Esophagus squamous epithelium (tissue), 5 donors: ENCODE results near the gene PRR33. TPM values are rescaled to one million over a fixed set of nuclear protein-coding genes. Genes with fewer than 3 reads are reported as not detected.

Experiments
- DNase-seq: peaks from one replicate; lab custom pipeline; 2025; lab: John Stamatoyannopoulos, UW
- H3K27ac ChIP-seq, 4 donors: fragments of 200-600 bp; sonication (generic); one replicate each; pipeline ENCODE4 v1.5.1; 2016 to 2019; ENCODE audit warnings: mild to moderate bottlenecking in 1 of 4
- H3K27me3 ChIP-seq, 4 donors: fragments of 200-600 bp; sonication (generic); 1 replicate in 3 of 4; 2 replicates in 1 of 4; pipeline versions ENCODE4 v1.5.1 to v1.6.0; 2017 to 2021; ENCODE audit warnings: antibody characterized with exemption in 1 of 4
- H3K36me3 ChIP-seq, 3 donors: fragments of 200-600 bp; sonication (generic); one replicate each; pipeline ENCODE4 v1.5.1; 2016 to 2019
- H3K4me1 ChIP-seq, 3 donors: fragments of 200-600 bp; sonication (generic); one replicate each; pipeline ENCODE4 v1.5.1; 2017 to 2019
- H3K4me3 ChIP-seq, 4 donors: fragments of 200-600 bp; sonication (generic); 1 replicate in 3 of 4; 2 replicates in 1 of 4; pipeline ENCODE4 v1.5.1; 2016 to 2019; ENCODE audit warnings: mild to moderate bottlenecking in 2 of 4, moderate library complexity in 1 of 4
- H3K9me3 ChIP-seq, 3 donors: fragments of 200-600 bp; sonication (generic); one replicate each; pipeline ENCODE4 v1.5.1; 2016 to 2019
- CTCF ChIP-seq, 6 experiments: fragments of 450-650 bp in 4 of 6; fragments of 200-600 bp in 2 of 6; sonication (generic) in 2 of 6; IDR thresholded peaks; one replicate each; pipeline ENCODE4 v1.5.1; 2016 to 2019; ENCODE audit warnings: antibody characterized with exemption in 6 of 6, mild to moderate bottlenecking in 4 of 6, moderate library complexity in 4 of 6
- POLR2A ChIP-seq, 4 donors: fragments of 450-650 bp; IDR thresholded peaks; one replicate each; pipeline ENCODE4 v1.6.1; 2017; ENCODE audit warnings: antibody characterized with exemption in 4 of 4, mild to moderate bottlenecking in 4 of 4, moderate library complexity in 3 of 4
- WGBS, 2 donors: methylation state at CpG; one replicate each; pipeline ENCODE4 v1.1.5; 2018; 5-methylcytosine and 5-hydroxymethylcytosine counted together
- intact Hi-C: fragments of 100-400 bp; cut with DNase I; formaldehyde crosslinking; loops from one replicate; pipeline ENCODE4 v1.15.0; 2022
- total RNA-seq, 4 donors: library from RNA; depleted of rRNA; stranded (reverse); fragments of >200 nt; gene quantifications; one replicate each; pipeline ENCODE4 v1.1.0, GENCODE V29; 2016
- donor health status: DM: yes; HTN: yes; CAD: no.

PRR33 gene
- total RNA-seq, 4 donors from 2014 or later, result not detected

- WGBS, 2 donors, result 67 to 68% methylated on average over 3 to 6 of the region's 8 CpGs
- no peaks in the 10 kb centered on the region for H3K27me3 ChIP-seq
Observed at GRCh38 chr11:1843796-1844195, 47.9 kb downstream of the PRR33 start.

GRCh38 chr11:1843098-1843473 is 48.6 kb downstream of the PRR33 start:
- Histone ChIP-seq H3K4me3 (no peak overlapping the region), H3K27ac (peak overlapping the region in 2 of 4 donors; percentile 29 to 78), H3K36me3 (no peaks in the 10 kb centered on the region), H3K4me1 (peaks cover 2 to 78% (median 15%) of the 10 kb centered on the region in 3 donors), H3K9me3 (no peaks in the 10 kb centered on the region), H3K27me3 (no peaks in the 10 kb centered on the region)
- WGBS, 2 donors, result 42 to 43% methylated on average over 3 to 7 of the region's 11 CpGs
- intact Hi-C loops, result loop anchor here (10.0 kb wide), 1 partner anchor 82 kb away; no protein-coding TSS in a partner anchor
- no peak for DNase-seq
- no peak for TF ChIP-seq POLR2A (IDR thresholded peaks at IDR 0.05)
- no peak for TF ChIP-seq CTCF (IDR thresholded peaks at IDR 0.05)

More at GRCh38 chr11:1843796-1844195, 47.9 kb downstream of the PRR33 start:
- no peak overlapping the region for H3K4me3 ChIP-seq
- TF ChIP-seq POLR2A (IDR thresholded peaks at IDR 0.05), result no peak
- H3K36me3 ChIP-seq, result no peaks in the 10 kb centered on the region
- no peak for DNase-seq
- intact Hi-C loops, result loop anchor here (10.0 kb wide), 1 partner anchor 81 kb away; no protein-coding TSS in a partner anchor
- H3K9me3 ChIP-seq, result no peaks in the 10 kb centered on the region
- peak overlapping the region in 3 of 4 donors; percentile 30 to 78 (median 33) for H3K27ac ChIP-seq
- peaks cover 0 to 78% (median 13%) of the 10 kb centered on the region in 3 donors for H3K4me1 ChIP-seq

- Histone ChIP-seq H3K4me3 (no peak overlapping the region), H3K36me3 (no peaks in the 10 kb centered on the region), H3K27me3 (no peaks in the 10 kb centered on the region), H3K4me1 (peaks cover 8 to 84% (median 21%) of the 10 kb centered on the region in 3 donors), H3K9me3 (no peaks in the 10 kb centered on the region), H3K27ac (peak overlapping the region in 2 of 4 donors; percentile 29 to 78)
- 49 to 80% methylated on average over 2 to 3 of the region's 29 CpGs for whole genome bisulfite sequencing, 2 donors
- TF ChIP-seq CTCF (IDR thresholded peaks at IDR 0.05) (no peak), POLR2A (IDR thresholded peaks at IDR 0.05) (no peak)
- intact Hi-C loops, result loop anchor here (10.0 kb wide), 1 partner anchor 82 kb away; no protein-coding TSS in a partner anchor
- no peak for DNase-seq
Observed at GRCh38 chr11:1842149-1843097, 49.3 kb downstream of the PRR33 start.

GRCh38 chr11:1841511-1842148 is 50.1 kb downstream of the PRR33 start:
- WGBS, 2 donors, result 94 to 95% methylated on average over 6 to 7 of the region's 19 CpGs
- TF ChIP-seq CTCF (IDR thresholded peaks at IDR 0.05), result no peak
- TF ChIP-seq POLR2A (IDR thresholded peaks at IDR 0.05), result no peak
- DNase-seq, result no peak
- H3K4me1 ChIP-seq, result peaks cover 13 to 92% (median 26%) of the 10 kb centered on the region in 3 donors
- no peaks in the 10 kb centered on the region for H3K9me3 ChIP-seq
- H3K27ac ChIP-seq, result no peak overlapping the region
- no peaks in the 10 kb centered on the region for H3K36me3 ChIP-seq
- no peaks in the 10 kb centered on the region for H3K27me3 ChIP-seq
- intact Hi-C loops, result loop anchor here (10.0 kb wide), 1 partner anchor 83 kb away; no protein-coding TSS in a partner anchor
- no peak overlapping the region for H3K4me3 ChIP-seq

GRCh38 chr11:1840780-1841480 is 50.8 kb downstream of the PRR33 start:
- 81 to 84% methylated on average over 11 to 15 of the region's 37 CpGs for WGBS, 2 donors
- H3K27ac ChIP-seq, result peak overlapping the region in 1 of 4 donors; percentile 49
- no peak for DNase-seq
- no peaks in the 10 kb centered on the region for H3K9me3 ChIP-seq
- TF ChIP-seq POLR2A (IDR thresholded peaks at IDR 0.05) (no peak), CTCF (IDR thresholded peaks at IDR 0.05) (no peak)
- intact Hi-C loops, result loop anchor here (10.0 kb wide), 1 partner anchor 84 kb away; no protein-coding TSS in a partner anchor
- peaks cover 13 to 99% (median 26%) of the 10 kb centered on the region in 3 donors for H3K4me1 ChIP-seq
- H3K4me3 ChIP-seq, result no peak overlapping the region
- no peaks in the 10 kb centered on the region for H3K27me3 ChIP-seq
- H3K36me3 ChIP-seq, result no peaks in the 10 kb centered on the region
